ENCODE data around the gene DVL2. TPM values are rescaled to one million over a fixed set of nuclear protein-coding genes. Genes with fewer than 3 reads are reported as not detected.

Gene DVL2
- total RNA-seq, 4 donors from 2014 or later = 35.9 to 182 (median 69.2) TPM

DNA sequence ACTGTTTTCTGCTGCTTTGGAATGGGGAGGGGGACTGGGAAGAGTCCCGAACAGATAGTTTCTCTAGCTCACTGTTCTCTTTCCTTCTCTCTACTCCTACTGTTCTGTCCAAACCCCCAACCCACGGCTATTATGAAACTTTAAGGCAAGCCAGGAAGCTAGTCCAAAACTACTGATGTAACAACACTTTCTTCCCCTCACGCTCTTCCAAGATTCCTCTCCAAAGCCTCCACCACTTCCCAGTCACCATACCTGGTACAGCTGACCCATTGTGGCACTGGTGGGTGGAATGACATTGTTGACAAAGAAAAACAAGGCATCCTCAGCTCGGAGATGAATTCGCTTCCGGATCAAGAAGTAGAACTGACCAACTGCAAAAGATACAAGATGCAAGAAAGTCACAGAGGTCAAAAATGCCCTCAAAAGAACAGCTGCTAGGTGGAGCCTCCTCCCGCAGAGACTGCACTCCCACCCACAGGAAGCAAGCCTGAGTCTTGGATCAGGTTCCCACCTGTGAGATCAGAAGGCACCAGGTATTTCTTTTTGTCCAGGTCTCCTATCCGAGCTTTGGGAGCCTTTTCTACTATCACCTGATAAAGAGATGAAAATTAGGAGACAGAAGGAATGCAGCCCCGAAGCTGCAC is 6.9 kb upstream of the DVL2 start:
- intact Hi-C loops (cut with DNase I; ENCODE audit: low total_unique reads) (loop anchor here (5.0 kb wide), 1 partner anchor 601 kb away; no protein-coding TSS in a partner anchor), in situ Hi-C loops (cut with MboI; ENCODE audit: low pct_ligation_motif_present in 1 of 4, low pct_unique_long_range_greater_than_20kb in 1 of 4, low sequenced_read_pairs in 3 of 4) (loop anchor here in 1 of 4 donors (25.0 kb wide), 1 partner anchor 896 kb away; no protein-coding TSS in a partner anchor)
- H3K4me1 ChIP-seq = peaks cover 23 to 43% (median 33%) of the 10 kb centered on the region in 4 donors
- 25 to 58% methylated on average over 2 to 9 of the region's 9 CpGs for WGBS, 2 donors (ENCODE audit: low coverage in 1 of 2)
- no peaks in the 10 kb centered on the region for H3K27me3 ChIP-seq
- H3K9me3 ChIP-seq = no peaks in the 10 kb centered on the region
- H3K36me3 ChIP-seq = peaks cover 0 to 28% (median 14%) of the 10 kb centered on the region in 4 donors
- no peak for DNase-seq
- peak overlapping the region; percentile 91 to 99 (median 98) for H3K27ac ChIP-seq
- peak overlapping the region; percentile 64 to 95 (median 82) for H3K4me3 ChIP-seq
- no peak for TF ChIP-seq CTCF (IDR thresholded peaks at IDR 0.05)
- no peak for TF ChIP-seq EP300 (IDR thresholded peaks at IDR 0.05; ENCODE audit: low read depth)
- TF ChIP-seq POLR2A (IDR thresholded peaks at IDR 0.05) = no peak
- no peak for TF ChIP-seq POLR2AphosphoS5 (IDR thresholded peaks at IDR 0.05)

GRCh38 chr17:7240375-7240774 is 6.1 kb upstream of the DVL2 start:
- Histone ChIP-seq H3K36me3 (peaks cover 0 to 20% (median 10%) of the 10 kb centered on the region in 4 donors), H3K9me3 (no peaks in the 10 kb centered on the region), H3K27ac (peak overlapping the region; percentile 91 to 99 (median 98)), H3K27me3 (no peaks in the 10 kb centered on the region), H3K4me3 (peak overlapping the region in 2 of 4 donors; percentile 64 to 95), H3K4me1 (peaks cover 25 to 52% (median 37%) of the 10 kb centered on the region in 4 donors)
- WGBS, 2 donors (ENCODE audit: low coverage in 1 of 2) = 34 to 54% methylated on average over 3 to 4 of the region's 4 CpGs
- in situ Hi-C loops (cut with MboI; ENCODE audit: low pct_ligation_motif_present in 1 of 4, low pct_unique_long_range_greater_than_20kb in 1 of 4, low sequenced_read_pairs in 3 of 4) = loop anchor here in 1 of 4 donors (25.0 kb wide), 1 partner anchor 897 kb away; no protein-coding TSS in a partner anchor
- intact Hi-C loops (cut with DNase I; ENCODE audit: low total_unique reads) = loop anchor here (5.0 kb wide), 1 partner anchor 602 kb away; no protein-coding TSS in a partner anchor
- DNase-seq = no peak
- TF ChIP-seq CTCF (IDR thresholded peaks at IDR 0.05) = no peak
- TF ChIP-seq EP300 (IDR thresholded peaks at IDR 0.05; ENCODE audit: low read depth) = no peak
- no peak for TF ChIP-seq POLR2AphosphoS5 (IDR thresholded peaks at IDR 0.05)
- TF ChIP-seq POLR2A (IDR thresholded peaks at IDR 0.05) = no peak

GRCh38 chr17:7239091-7240027 is 5.0 kb upstream of the DVL2 start, which contains the start of gene PHF23:
PHF23 (minus strand) TSS chr17:7239457; CDS start chr17:7239279, 178 bp downstream.
- intact Hi-C loops (cut with DNase I; ENCODE audit: low total_unique reads) = loop anchor here (5.0 kb wide), 1 partner anchor 603 kb away; no protein-coding TSS in a partner anchor
- H3K9me3 ChIP-seq = no peaks in the 10 kb centered on the region
- peak; percentile 48 for TF ChIP-seq EP300 (IDR thresholded peaks at IDR 0.05; ENCODE audit: low read depth)
- TF ChIP-seq POLR2A (IDR thresholded peaks at IDR 0.05) = peak; percentile 80
- peak in 3 of 5 experiments; percentile 20 to 77 (median 70) for TF ChIP-seq CTCF (IDR thresholded peaks at IDR 0.05)
- TF ChIP-seq POLR2AphosphoS5 (IDR thresholded peaks at IDR 0.05) = peak; percentile 43 to 67 (median 52)

More at GRCh38 chr17:7239091-7240027, 5.0 kb upstream of the DVL2 start, which contains the start of gene PHF23:
- Histone ChIP-seq H3K27ac (peak within 1 kb of the TSS; percentile 96 to 99 (median 98)), H3K4me3 (peak within 1 kb of the TSS; percentile 81 to 95 (median 86)), H3K27me3 (no peaks in the 10 kb centered on the region), H3K36me3 (peaks cover 0 to 13% (median 6%) of the 10 kb centered on the region in 4 donors), H3K4me1 (peaks cover 31 to 61% (median 45%) of the 10 kb centered on the region in 4 donors)
- 0 to 1% methylated on average over 5 to 60 of the region's 72 CpGs for WGBS, 2 donors (ENCODE audit: low coverage in 1 of 2)
- in situ Hi-C loops (cut with MboI; ENCODE audit: low pct_ligation_motif_present in 1 of 4, low pct_unique_long_range_greater_than_20kb in 1 of 4, low sequenced_read_pairs in 3 of 4) = loop anchor here in 1 of 4 donors (25.0 kb wide), 1 partner anchor 898 kb away; no protein-coding TSS in a partner anchor
- DNase-seq = peak; percentile 99
